ENCODE measurements around the gene TRAPPC3L. TPM values are rescaled to one million over a fixed set of nuclear protein-coding genes. Genes with fewer than 3 reads are reported as not detected.

Gene TRAPPC3L
- total and polyA plus RNA-seq, 2 of the 13 experiments (the other 11 are each of a cell fraction or from before 2014, with no cell fraction given), result not detected

GRCh38 chr6:116550796-116551195 is 5.3 kb upstream of the TRAPPC3L start (continued):
- TF ChIP-seq SOX5 (CRISPR knock-in tag; IDR thresholded peaks at IDR 0.05; ENCODE audit: borderline replicate concordance) (peak; percentile 77; the same call in 1 of the 2 replicates), TFE3 (CRISPR knock-in tag; IDR thresholded peaks at IDR 0.05) (no peak), SKI (IDR thresholded peaks at IDR 0.05; ENCODE audit: partially characterized antibody) (no peak), ZNF605 (CRISPR knock-in tag; IDR thresholded peaks at IDR 0.05) (no peak), ARNT (IDR thresholded peaks at IDR 0.05) (no peak), ZFP36 (IDR thresholded peaks at IDR 0.05; ENCODE audit: borderline replicate concordance, low read depth, low read length, partially characterized antibody) (no peak), CREBL2 (CRISPR knock-in tag; IDR thresholded peaks at IDR 0.05; ENCODE audit: borderline replicate concordance) (no peak), DMTF1 (CRISPR knock-in tag; IDR thresholded peaks at IDR 0.05) (no peak), FOXP4 (CRISPR knock-in tag; IDR thresholded peaks at IDR 0.05) (peak; percentile 88), HOXA9 (CRISPR knock-in tag; IDR thresholded peaks at IDR 0.05; ENCODE audit: borderline replicate concordance) (no peak), ZNF773 (CRISPR knock-in tag; IDR thresholded peaks at IDR 0.05; ENCODE audit: borderline replicate concordance) (no peak), HDAC6 (IDR thresholded peaks at IDR 0.05; ENCODE audit: low read depth, low read length) (no peak), HMGXB3 (CRISPR knock-in tag; IDR thresholded peaks at IDR 0.05; ENCODE audit: borderline replicate concordance) (0 out of 2 replicates have a peak, but pooled peaks have one; percentile 20), ZHX1 (CRISPR knock-in tag; IDR thresholded peaks at IDR 0.05; ENCODE audit: low read depth) (no peak), ZNF749 (CRISPR knock-in tag; IDR thresholded peaks at IDR 0.05; ENCODE audit: borderline replicate concordance) (no peak), BRCA1 (CRISPR knock-in tag; IDR thresholded peaks at IDR 0.05) (no peak)

Data from HepG2 (cell line).